Fibroblast of gingiva (primary cell): Measurements from ENCODE around the gene NCOA3.
A peak's percentile ranks its signal among the peaks of the same experiment; 100 is the strongest.

Experiments
- DNase-seq: peaks from one replicate; pipeline ENCODE4 v3.0.0-alpha.2; 2011; ENCODE audit warnings: low read depth

NCOA3 gene

GRCh38 chr20:47598911-47599744 lies 97.4 kb downstream of the NCOA3 start:
- DNase-seq = no peak

- no peak for DNase-seq
Measured at GRCh38 chr20:47600967-47601547, 99.4 kb downstream of the NCOA3 start.

- DNase-seq = no peak
Measured at GRCh38 chr20:47603260-47603659, 101.6 kb downstream of the NCOA3 start.

GRCh38 chr20:47605673-47606413 lies 104.2 kb downstream of the NCOA3 start:
- no peak for DNase-seq

- no peak for DNase-seq
Measured at GRCh38 chr20:47606414-47606982, 104.8 kb downstream of the NCOA3 start.

DNA sequence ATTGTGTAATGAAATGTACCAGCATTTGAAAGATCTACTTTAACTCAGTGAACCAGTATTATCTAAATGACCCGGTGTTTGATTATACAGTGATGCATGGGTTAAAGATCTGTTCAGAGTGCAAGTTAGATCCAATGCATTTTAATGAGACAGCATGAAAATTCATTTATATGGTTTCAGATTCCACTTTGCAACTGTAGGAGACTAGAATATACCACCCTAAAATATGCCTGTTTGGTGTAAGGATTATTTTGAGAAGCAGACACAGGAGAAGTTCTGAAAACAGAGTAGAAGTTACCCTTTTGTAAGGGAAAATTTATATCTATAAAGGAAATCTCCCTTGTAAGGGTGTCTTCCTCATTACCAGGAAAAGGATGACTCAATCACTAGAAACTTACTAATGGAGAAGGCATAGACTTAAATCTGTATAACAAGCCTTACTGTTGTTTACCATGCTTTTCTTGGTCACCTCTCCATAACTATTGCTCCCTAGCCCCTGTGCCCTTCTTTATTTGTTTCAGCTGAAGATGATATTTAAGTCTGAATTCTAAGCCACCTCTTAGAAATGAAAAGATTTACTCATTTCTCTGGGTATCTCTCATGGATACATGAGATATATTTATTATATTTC lies 105.4 kb downstream of the NCOA3 start:
- DNase-seq = no peak

- no peak for DNase-seq
Measured at GRCh38 chr20:47609001-47609400, 107.3 kb downstream of the NCOA3 start.

DNA sequence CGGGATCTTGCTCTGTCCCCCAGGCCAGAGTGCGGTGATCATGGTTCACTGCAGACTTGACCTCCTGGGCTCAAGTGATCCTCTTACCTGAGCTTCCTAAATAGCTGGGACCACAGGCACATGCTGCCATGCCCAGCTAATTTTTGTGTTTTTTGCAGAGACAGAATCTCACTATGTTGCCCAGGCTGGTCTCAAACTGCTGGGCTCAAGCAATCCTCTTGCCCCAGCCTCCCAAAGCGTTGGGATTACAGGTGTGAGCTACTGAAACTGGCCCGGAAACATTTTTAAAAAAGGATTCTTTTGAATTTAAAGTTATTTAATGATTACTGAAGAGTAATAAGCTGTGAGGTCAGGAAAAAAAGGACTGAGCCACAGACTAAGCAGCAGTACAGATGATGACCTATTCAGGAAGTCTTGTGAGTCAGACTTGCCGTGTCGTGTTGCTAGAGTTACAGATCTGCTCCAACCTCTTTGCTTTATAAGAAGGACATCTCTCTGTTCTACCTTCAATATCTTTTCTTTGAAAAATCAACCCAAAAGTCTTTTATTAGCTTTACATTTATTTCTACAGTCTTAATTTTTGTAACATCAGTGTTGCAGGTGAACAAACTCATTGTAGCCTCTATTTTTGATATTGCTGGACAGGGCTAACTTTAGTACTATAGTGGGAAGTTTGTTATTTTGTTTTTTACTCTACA lies 108.7 kb downstream of the NCOA3 start:
- peak; percentile 65 for DNase-seq

GRCh38 chr20:47610945-47611250 lies 109.2 kb downstream of the NCOA3 start:
- no peak for DNase-seq

- DNase-seq = no peak
Measured at GRCh38 chr20:47611785-47612184, 110.1 kb downstream of the NCOA3 start.

DNA sequence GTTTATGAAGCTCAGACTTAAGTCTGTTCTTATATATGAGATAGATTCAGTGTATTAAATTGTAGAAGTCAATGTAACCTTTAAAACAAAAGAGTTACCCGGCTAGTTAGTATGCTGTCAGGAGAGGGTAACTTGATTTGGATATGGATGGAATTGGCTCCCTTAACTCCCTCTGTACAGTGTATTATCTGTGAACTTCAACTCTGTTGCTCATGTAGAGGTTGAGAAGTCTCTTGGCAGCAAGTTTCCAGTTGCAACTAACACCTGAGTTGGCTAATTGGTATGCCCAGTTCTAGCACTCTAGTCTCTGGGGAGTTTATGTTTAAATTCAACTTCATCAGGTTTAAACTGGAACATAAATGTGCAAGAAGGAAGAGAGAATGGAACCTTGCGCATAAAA lies 111.0 kb downstream of the NCOA3 start:
- DNase-seq = no peak

GRCh38 chr20:47614703-47615309 lies 113.1 kb downstream of the NCOA3 start:
- no peak for DNase-seq

GRCh38 chr20:47618479-47618878 lies 116.8 kb downstream of the NCOA3 start:
- no peak for DNase-seq

- DNase-seq = peak; percentile 72
Measured at GRCh38 chr20:47620808-47621805, 119.4 kb downstream of the NCOA3 start.

- no peak for DNase-seq
Measured at GRCh38 chr20:47622118-47622665, 120.5 kb downstream of the NCOA3 start.

GRCh38 chr20:47623206-47623605 lies 121.5 kb downstream of the NCOA3 start:
- no peak for DNase-seq

DNA sequence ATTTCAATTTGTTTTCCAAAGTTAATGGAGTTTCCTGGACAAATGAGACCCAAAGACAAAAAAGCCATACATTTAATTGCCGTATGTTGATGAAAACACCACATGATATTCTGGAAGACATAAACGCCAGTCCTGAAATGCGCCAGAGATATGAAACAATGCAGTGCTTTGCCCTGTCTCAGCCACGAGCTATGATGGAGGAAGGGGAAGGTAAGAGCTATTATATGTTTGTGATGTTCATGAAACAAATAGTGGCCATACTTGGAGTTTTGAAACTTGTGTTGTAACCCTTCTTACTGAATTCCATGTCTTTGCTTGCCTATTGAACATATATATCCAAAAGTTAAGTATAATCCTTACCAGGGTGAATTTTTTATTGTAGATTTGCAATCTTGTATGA lies 125.9 kb downstream of the NCOA3 start:
- DNase-seq = no peak

DNA sequence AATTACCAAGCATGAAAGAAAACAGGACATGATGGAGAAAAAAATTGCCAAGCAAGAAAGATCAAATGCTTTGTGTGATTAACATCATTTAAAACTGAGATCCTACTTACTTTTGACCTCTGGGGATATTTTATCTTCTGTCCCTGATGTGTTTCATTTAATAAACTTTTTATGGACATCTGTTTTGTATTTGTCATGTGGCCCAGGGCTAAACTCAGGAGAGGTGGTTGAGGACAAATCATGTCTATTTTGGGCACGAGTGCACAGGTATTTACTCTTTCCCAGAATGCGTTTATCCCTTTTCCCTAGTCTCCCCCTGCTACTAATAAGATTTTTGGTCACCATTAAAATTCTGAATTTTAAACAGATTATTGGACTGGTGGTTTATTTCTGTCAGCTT lies 128.2 kb downstream of the NCOA3 start:
- DNase-seq = no peak

- no peak for DNase-seq
Measured at GRCh38 chr20:47631078-47631477, 129.4 kb downstream of the NCOA3 start.

- no peak for DNase-seq
Measured at GRCh38 chr20:47635256-47635655, 133.6 kb downstream of the NCOA3 start.
